Left cardiac atrium (tissue), 4 donors: ENCODE results near the gene CTBS. TPM values are rescaled to one million over a fixed set of nuclear protein-coding genes. Genes with fewer than 3 reads are reported as not detected.
"Not testable (repeated sequence)": the region's sequence is repeated elsewhere in the genome, so short reads cannot be mapped to it uniquely, and the experiment has no call there.

Experiments
- ATAC-seq, 2 donors: fragments of 200-7000 bp; cut with Tn5 transposase; one replicate each; pipeline ENCODE4 v1.9.1; 2020; ENCODE audit warnings: mild to moderate bottlenecking in 2 of 2, moderate library complexity in 2 of 2
- DNase-seq: peaks from one replicate; pipeline ENCODE4 v3.0.0-alpha.2; 2020
- intact Hi-C, 2 donors: fragments of 100-400 bp; cut with DNase I; formaldehyde crosslinking; loops; one replicate each; pipeline versions ENCODE4 v1.14.1 to v1.15.1; 2022 to 2023
- total RNA-seq, 2 donors: library from RNA; stranded (reverse); fragmentation: NEBNext Ultra II Directional; extraction: Animal tissue kit (Norgen Biotek cat#: 25700); gene quantifications; one replicate each; pipeline ENCODE4 v1.2.1, GENCODE V29; 2021
- donor health status: DM: no; HTN: yes; CAD: no.
- donor health status: DM: no; HTN: yes; CAD: no; lungs with severe emphysema.
- donor health status: DM: yes; HTN: yes; CAD: no.
- donor health status: Dilated cardiomyopathy.

The CTBS gene
- total RNA-seq, 2 donors from 2014 or later, result 8.0 to 11.4 TPM

GRCh38 chr1:84597011-84597410 lies 22.8 kb upstream of the CTBS start:
- ATAC-seq, result no peak
- DNase-seq, result no peak
- intact Hi-C loops, result no loop called here

DNA sequence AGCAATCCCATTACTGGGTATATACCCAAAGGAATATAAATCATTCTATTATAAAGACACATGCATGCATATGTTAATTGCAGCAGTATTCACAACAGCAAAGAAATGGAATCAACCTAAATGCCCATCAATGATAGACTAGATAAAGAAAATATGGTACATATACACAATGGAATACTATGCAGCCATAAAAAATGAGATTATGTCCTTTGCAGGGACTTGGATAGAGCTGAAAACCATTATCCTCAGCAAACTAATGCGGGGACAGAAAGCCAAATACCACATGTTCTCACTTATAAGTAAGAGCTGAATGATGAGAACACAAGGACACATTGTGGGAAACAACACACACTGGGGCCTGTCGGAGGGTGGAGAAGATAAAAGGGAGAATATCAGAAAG lies 20.7 kb upstream of the CTBS start:
- ATAC-seq, DNase-seq, intact Hi-C loops: not testable (repeated sequence)

DNA sequence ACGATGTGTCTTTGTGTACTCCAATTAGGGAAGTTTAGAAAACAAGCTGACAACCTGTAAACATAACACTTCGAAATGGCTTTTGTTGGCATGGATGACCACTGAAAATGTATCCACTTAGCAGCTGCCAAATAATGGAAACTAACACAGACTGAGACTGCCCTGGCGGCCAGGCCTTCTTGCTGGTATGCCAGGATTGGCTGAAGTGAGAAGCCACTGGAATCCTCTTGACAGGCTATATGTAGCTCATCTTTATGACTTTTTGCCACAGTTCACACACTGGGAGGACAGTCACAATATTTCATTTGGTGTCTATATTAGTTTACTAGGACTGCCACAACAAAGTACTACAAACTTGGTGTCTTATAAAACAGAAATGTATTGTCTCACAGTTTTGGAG lies 12.9 kb upstream of the CTBS start:
- ATAC-seq (no peak), DNase-seq (no peak)
- intact Hi-C loops, result no loop called here

DNA sequence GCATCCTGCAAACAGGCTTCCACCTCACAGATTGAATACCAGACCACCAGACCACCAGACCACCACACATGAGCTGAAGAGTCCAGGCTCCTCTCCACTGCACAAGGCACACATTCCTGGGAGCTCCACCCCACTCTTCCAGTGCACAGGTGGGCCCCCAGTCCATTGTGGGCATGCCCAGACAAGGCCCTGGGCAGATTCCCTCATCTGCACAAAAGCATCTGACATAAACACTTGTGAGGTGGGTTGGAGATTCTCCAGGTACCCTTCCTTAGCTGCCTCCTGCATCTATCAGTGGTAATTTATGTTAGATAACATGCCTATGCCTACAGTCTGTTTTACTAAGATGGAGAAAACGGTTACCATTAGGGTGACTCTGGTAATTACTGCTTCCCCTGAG lies 11.6 kb upstream of the CTBS start:
- DNase-seq (no peak), ATAC-seq (no peak)
- intact Hi-C loops, result no loop called here

DNA sequence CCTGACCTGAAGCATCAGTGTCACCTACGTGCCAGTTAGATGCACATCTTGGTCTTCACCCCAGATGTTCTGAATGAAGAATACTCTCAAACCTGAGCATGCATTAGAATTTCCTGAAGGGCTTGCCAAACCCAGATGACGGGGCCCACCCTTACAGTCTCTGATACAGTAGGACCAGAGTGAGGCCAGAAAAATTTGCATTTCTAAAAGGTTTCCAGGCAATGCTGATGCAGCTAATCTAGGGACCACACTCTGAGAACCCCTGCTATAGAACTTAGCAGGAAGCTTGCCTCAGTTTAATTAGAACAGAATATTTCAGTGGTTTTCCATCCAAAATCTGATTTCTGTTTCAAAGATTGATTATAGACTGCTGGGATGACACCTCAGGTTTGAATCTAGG lies 9.9 kb upstream of the CTBS start:
- DNase-seq, result no peak
- no peak for ATAC-seq
- intact Hi-C loops, result no loop called here

DNA sequence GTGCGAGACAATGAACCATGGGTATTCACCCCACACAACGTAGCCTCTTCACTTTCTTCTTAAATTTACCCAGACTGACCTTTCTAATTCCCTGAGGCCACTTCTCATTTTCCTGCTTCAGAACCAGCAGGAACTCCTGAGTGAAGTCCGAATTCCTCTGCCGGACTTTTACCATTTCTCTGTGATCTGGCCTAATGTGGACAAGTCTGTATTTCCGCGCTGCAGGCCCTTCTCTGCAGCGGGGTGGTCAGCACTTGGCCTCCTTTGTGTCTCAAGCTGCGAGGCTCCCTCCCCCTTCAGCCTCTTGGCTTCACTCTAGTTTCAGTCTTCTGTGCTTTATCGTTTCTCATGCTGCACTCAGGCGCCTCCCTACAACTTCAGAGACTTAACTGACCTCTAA lies 9.4 kb upstream of the CTBS start:
- ATAC-seq (peak; percentile 23 to 68), DNase-seq (no peak)
- intact Hi-C loops, result no loop called here

GRCh38 chr1:84582802-84583587 lies 8.8 kb upstream of the CTBS start:
- intact Hi-C loops, result no loop called here
- ATAC-seq, result peak in 1 of 2 donors; percentile 79
- no peak for DNase-seq

DNA sequence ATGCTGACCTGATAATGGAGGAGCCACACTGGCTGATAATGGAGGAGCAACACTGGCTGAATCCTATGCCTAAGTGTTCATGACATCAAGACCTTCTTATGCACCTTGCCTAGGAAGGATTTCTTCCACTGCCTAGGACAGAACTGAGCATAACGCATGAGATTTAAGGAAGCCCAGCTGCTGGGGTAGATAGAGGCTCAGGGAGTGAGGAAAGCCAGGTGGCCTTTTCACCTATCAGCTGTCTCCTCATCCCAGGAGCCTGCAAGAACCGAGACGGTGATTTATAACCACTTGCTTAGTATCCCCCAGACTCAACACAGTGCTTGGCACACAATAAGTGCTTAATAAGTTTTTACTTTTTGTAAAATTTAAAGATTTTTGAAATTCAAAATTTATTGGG lies 7.4 kb upstream of the CTBS start:
- ATAC-seq (no peak), DNase-seq (no peak)
- intact Hi-C loops, result no loop called here

GRCh38 chr1:84574936-84575335 lies 696 bp upstream of the CTBS start:
- intact Hi-C loops, result loop anchor here in 1 of 2 donors (5.0 kb wide), 1 partner anchor 68 kb away; the partner anchor contains the start of genes GNG5 and SPATA1
- DNase-seq (no peak), ATAC-seq (no peak)

GRCh38 chr1:84573481-84573966 lies 716 bp downstream of the CTBS start:
- intact Hi-C loops, result loop anchor here in 1 of 2 donors (5.0 kb wide), 1 partner anchor 66 kb away; the partner anchor contains the start of genes GNG5 and SPATA1
- ATAC-seq (no peak), DNase-seq (no peak)

GRCh38 chr1:84571150-84571535 lies 3.1 kb downstream of the CTBS start:
- no peak for ATAC-seq
- no peak for DNase-seq
- intact Hi-C loops, result loop anchor here in 1 of 2 donors (5.0 kb wide), 1 partner anchor 64 kb away; the partner anchor contains the start of genes GNG5 and SPATA1

- intact Hi-C loops, result loop anchor here in 1 of 2 donors (5.0 kb wide), 1 partner anchor 63 kb away; the partner anchor contains the start of genes GNG5 and SPATA1
- ATAC-seq (no peak), DNase-seq (no peak)
Observed at GRCh38 chr1:84570436-84571149, 3.6 kb downstream of the CTBS start.

DNA sequence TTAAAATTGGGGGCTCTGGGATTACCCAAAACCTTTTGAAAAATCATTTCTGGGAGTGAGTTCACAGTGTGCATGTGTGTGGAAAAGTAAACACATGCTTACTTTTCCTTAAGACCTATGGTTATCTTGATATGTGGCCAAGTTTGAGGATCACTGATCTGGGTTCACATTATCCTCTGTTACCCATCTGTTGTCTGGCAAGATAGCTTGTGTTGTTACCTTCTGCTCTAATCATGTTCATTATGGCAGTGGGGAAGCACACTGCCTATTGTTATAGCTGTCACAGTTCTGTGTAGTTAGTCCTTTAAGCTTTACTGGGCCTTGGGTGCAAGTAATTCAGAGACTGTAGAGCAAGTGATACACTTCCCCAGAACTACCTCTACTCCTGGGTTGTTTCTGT lies 5.0 kb downstream of the CTBS start:
- intact Hi-C loops, result no loop called here
- no peak for ATAC-seq
- DNase-seq, result no peak

- ATAC-seq (no peak), DNase-seq (no peak)
- intact Hi-C loops, result no loop called here
Observed at GRCh38 chr1:84550826-84551225, 23.4 kb downstream of the CTBS start.

GRCh38 chr1:84541679-84542078 lies 32.6 kb downstream of the CTBS start:
- intact Hi-C loops, result no loop called here
- ATAC-seq, result no peak
- DNase-seq, result no peak

DNA sequence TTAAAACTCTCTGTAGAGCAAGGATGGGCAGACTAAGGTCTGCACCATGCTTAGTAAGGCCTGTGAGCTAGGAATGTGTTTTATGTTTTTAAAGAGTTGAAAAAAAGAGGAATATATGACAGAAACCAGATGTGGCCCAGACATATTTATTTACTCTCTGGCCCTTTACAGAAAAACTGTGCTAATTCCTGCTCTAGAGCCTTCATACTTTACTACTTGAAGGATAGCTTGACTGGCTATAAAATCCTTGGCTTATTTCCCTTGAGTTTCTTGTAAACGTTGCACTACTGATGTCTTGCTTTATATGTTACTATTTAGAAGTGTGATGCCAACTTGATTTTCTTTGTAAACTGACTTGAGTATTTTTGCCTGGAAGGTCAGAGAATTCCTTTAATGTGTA lies 33.5 kb downstream of the CTBS start:
- intact Hi-C loops, result no loop called here
- ATAC-seq, result no peak

GRCh38 chr1:84539972-84540371 lies 34.3 kb downstream of the CTBS start:
- no peak for ATAC-seq
- intact Hi-C loops, result no loop called here
- DNase-seq, result no peak

More for the DNA sequence above, 33.5 kb downstream of the CTBS start:
- DNase-seq, result no peak

- intact Hi-C loops, result no loop called here
- DNase-seq (no peak), ATAC-seq (no peak)
Observed at GRCh38 chr1:84538599-84538998, 35.6 kb downstream of the CTBS start.

DNA sequence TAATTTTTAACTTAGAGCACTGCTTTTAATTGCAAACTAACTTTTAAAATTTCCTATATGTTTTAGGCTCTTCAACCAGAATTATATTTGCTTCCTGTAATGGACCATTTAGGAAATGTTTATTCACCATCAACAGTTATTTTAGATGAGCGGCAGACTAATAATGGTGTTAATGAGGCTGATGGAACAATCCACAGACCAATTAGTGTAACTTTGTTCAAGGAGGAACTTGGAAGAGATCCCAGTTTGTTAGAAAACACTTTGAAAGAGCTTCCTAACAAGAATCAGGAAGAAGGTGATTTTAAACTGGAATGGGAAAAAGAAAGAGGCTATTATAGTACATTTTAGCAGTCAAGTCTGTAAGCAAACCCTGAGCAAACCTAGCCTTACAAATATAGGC lies 48.5 kb downstream of the CTBS start:
- ATAC-seq (no peak), DNase-seq (no peak)
- intact Hi-C loops, result no loop called here

DNA sequence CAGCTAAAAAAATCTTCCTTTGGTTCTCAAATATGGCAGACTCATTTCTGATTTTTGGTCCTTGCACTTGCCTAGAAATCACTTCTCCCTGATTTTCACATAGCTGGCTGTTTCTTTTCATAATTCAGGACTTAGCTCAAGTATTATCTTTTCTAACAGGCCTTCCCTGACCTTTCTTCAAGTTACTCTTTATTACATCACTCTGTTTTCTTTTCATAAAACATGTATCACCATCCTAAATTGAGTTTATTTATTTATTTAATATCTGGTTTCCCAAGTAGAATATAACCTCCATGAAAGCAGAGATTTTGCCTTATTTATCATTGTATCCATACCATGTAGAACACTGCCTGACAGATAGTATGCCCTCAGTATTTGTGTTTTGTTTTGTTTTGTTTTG lies 49.6 kb downstream of the CTBS start:
- ATAC-seq (no peak), DNase-seq (no peak)
- intact Hi-C loops, result no loop called here
